GM21390 (cell line): Measurements from ENCODE around the gene FCN1.
A peak's percentile ranks its signal among the peaks of the same experiment; 100 is the strongest.

Experiments used
- ATAC-seq: cut with Tn5 transposase; IDR thresholded peaks from one replicate; pipeline ENCODE4 v1.9.1; 2021; ENCODE audit not compliant: unreplicated experiment

The FCN1 gene

DNA sequence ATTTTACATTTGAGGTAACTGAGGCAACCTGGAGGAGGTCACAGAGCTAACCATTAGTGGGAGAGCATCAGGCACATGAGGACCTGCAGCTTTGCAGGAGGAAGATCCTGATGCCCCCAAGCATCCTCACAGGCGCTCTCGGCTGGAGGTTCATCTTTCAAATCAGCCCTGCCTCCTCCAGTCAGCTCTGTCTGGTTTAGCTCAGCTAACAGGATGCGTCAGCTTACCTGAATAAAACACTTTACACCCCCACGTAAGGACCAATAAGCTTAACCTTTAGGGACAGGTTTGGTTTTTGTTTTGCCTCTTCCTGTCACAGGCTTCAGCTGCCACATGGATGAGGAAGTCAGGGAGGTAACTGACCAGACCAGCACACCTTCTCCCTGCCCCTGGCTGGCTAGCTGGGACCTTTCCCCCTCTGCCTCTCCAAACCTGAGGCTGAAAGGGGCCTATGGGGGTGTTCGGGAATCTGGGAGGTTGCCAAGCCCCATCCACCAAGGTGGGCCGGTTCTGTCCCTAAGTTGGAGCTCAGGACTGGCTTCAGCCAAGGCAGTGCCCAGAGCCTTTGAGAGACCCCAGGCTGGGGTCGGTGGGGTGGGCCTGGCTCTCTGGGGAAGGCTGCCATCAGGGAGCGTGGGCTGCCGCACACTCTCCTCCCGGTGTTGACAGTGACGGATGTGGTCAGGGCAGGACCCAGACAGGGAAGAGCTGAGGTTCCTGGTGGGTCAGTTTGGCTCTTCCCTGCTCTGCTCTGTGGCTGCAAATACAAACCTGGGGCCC is 20.0 kb upstream of the FCN1 start:
- ATAC-seq, result no peak

GRCh38 chr9:134937164-134937555 is 19.4 kb upstream of the FCN1 start:
- ATAC-seq, result no peak

- ATAC-seq, result no peak
These were observed 18.8 kb upstream of the FCN1 start for GRCh38 chr9:134936346-134937163.

DNA sequence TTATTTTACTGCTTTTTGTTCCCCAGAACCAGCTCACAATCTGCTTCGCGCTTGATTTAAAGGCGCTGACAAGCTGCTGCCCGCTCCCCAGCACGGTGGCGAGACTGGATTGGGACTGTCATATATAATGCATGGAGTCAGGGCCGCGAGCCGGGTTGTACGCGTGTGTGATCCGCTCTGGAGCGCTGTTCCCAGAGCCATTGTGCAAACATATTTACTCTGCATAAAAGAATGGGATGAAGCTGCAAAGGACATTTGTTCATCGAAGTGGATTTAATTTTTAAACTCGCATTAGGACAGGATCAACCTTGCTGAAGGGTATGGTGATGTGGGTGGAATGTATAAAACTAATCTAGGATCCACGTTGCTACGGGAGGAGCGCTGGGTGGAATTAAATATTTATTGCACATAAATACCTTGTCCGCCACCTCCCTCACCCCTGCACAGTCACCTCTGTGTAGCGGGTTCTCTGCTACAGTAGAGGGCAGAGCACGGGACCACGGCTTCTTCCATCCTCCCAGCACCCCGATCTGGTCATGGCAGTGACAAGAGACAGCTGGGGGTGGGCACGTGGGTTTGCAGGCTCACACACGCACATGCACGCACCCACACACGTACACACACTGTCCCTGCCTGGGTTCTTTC is 18.1 kb upstream of the FCN1 start:
- no peak for ATAC-seq

DNA sequence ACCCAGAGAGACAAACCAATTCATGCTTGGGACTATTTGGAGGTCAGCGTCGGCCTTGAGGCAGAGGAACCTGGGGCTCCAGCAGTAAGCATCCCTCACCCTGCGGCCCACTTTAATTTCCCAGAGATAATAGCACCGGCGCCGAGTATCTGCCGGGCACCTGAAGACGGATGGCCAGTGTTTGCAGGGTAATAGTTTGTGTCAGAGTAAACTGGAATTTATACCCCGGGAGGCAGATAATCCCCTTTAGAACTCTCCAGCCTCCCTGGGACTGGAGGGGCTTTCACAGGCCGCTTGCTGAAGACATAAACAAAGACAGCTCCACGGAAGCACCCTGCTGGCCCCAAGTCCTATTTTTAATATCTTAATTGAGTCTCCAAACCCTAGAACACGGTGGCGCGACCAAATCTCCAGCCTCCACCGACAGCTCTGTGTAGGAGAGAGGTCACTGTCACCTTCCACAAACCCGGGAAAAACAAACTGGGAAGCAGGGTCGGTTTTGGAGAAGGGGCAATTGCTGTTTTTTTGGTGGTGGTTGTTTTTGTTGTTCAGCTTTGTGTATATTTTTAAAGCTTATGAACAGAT is 17.4 kb upstream of the FCN1 start:
- no peak for ATAC-seq

- no peak for ATAC-seq
These were observed 15.5 kb upstream of the FCN1 start for GRCh38 chr9:134933076-134933659.

DNA sequence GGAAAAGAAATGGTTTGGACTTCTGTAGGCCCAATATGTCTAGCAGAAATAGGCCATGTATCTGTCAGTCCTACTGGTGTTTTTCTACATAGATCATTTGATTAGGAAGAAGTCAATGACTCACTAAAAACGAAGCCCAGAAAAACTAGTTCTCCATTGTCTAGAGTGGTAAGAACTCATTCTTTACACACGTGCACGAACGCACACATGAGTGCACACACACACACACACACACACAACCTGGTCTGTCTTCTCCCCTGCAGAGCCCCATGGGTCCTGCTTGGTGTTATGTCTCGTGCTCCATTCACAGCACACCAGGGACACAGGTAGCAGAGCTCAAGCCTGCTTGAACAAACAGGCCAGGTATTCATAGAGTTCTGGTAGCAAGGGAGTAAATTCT is 14.9 kb upstream of the FCN1 start:
- no peak for ATAC-seq

- no peak for ATAC-seq
These were observed 14.5 kb upstream of the FCN1 start for GRCh38 chr9:134932171-134932570.

- ATAC-seq, result peak; percentile 52
These were observed 12.7 kb upstream of the FCN1 start for GRCh38 chr9:134930398-134930797.

- no peak for ATAC-seq
These were observed 11.8 kb upstream of the FCN1 start for GRCh38 chr9:134929193-134930158.

DNA sequence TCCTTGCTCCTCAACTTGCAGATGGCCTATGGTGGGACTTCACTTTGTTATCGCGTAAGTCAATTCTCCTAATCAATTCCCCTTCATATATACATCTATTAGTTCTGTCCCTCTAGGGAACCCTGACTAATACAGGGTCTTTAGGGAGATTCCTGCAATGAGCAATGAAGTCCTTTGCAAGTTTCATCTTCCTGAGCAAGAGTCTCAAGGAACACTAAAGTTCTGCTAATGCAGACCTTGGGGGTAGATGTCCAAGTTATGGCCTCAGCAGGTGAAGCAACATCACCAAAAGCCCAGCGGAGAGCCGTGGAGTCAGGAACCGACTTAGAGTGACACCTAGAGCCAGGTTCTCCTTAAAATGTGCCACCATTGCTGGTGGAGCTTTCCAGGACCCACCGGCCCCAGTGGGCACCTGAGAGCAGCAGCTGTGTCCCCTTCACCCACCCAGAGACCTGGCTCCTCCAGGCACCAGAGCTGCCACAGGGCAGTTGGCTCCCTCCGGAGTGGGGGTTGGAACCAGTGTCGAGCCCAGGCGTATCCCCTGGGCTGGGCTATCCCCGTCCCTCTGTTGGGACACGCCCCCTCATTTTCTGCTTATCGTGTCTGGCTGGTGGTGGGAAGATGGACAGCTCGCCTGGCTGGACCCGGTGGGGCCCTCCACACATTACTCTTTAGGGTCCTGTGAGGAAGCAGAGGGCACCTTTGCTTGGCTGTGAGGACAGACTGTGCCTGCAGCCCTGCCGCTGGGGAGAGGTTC is 10.9 kb upstream of the FCN1 start:
- no peak for ATAC-seq

DNA sequence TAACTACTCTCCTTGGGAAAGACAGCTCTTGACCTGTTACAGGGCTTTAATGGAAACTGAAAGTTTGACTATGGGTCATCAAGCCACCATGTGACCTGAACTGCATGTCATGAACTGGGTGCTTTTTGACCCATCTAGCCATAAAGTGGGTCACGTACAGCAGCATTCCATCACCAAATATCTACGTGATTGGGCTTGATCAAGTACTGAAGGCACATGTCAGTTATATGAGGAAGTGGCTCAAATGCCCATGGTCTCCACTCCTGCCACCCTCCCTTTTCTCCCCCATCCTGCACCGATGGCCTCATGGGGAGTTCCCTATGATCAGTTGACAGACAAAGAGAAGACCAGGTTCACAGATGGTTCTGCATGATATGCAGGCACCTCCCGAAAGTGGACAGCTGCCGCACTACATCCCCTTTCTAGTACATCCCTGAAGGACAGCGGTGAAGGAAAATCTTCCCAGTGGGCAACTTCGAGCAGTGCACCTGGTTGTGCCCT is 7.3 kb upstream of the FCN1 start:
- ATAC-seq, result no peak

- ATAC-seq, result no peak
These were observed 5.8 kb upstream of the FCN1 start for GRCh38 chr9:134923466-134923865.

GRCh38 chr9:134922932-134923240 is 5.2 kb upstream of the FCN1 start:
- no peak for ATAC-seq

DNA sequence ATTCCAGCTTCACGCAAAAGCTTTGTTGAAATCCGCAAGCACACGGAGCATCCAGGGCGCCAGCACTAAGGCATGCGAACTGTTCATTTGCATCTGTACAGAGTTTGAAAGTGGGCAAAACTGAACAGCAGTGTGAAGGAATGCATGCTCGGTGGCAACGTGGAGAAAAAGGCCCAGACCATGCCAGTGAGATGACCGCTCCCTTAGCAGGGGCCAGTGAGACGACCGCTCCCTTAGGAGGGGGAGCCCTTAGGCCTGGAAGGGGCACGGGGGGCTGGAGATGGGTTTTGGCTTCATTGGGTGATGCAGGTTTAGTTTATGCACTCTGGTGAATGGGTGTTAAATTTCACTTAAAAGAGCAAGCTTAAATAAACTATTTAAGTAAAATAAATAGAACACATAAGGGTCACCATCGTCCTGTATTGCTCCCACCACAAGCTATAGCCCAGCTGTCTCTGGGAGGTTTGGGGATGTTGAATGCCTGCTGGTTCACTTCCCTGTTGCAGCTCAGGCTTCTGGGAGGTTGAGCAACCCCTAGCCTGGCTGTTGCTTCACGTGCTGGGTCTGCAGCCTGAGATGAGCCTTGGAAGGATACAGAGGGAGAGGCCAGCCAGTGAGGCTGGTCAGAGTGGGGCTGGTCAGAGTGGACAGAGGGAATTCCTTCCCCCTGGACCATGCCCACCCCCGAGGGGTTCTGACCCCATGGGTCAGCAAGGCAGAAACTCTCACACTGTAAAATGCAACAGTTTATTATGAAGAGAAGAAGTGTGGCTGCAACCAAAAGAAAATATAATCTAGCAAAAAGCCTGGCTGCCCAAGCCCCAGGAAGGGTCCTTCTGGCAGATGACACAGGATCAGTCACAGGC is 4.6 kb upstream of the FCN1 start:
- ATAC-seq, result no peak

- ATAC-seq, result no peak
These were observed 1.6 kb upstream of the FCN1 start for GRCh38 chr9:134919303-134919702.

DNA sequence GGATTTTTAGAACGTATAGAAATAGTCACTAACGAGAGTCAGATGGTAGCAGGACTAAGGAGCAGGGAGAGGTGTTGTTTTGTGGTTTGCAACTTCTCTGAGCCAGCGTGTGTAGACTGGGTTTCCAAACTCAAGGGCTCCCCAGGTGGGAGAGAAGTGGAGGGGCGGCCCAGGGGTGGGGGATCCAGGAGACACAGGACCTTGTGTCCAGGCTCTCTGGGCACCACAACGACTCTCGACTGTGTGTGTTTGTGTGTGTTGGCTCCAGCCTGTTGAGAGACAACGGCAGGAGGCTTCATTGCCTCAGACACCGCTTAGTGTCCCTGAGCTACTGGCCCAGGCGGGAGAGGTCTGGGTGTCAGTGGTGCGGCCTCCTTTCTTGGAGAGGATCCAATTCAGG is 934 bp upstream of the FCN1 start:
- no peak for ATAC-seq

DNA sequence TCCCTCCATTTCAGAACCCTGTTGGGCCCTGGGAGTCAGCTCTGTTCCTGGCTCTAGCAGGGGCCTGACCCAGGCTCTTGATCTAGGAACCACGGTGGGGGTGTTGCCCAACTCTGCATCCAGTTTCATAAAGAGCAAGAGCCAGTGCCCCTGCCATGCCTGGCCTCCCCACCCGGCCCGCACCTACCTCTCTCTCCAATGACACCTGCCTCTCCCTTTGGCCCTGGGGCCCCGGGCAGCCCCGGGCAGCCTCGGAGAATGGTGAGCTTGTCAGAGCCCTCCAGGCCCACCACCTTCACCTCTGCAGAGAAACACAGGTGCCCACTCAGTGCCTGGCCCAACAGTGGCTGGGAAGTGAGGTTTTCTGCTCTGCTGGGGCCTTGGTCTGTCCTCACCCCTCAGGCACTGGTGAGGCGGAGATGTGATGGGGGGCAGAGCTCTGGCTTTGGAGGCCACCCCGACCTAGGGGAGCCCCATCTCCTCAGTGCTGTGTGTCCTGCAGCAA is 1.5 kb downstream of the FCN1 start:
- ATAC-seq, result no peak
